ENCODE data around the gene HRK.

DNA sequence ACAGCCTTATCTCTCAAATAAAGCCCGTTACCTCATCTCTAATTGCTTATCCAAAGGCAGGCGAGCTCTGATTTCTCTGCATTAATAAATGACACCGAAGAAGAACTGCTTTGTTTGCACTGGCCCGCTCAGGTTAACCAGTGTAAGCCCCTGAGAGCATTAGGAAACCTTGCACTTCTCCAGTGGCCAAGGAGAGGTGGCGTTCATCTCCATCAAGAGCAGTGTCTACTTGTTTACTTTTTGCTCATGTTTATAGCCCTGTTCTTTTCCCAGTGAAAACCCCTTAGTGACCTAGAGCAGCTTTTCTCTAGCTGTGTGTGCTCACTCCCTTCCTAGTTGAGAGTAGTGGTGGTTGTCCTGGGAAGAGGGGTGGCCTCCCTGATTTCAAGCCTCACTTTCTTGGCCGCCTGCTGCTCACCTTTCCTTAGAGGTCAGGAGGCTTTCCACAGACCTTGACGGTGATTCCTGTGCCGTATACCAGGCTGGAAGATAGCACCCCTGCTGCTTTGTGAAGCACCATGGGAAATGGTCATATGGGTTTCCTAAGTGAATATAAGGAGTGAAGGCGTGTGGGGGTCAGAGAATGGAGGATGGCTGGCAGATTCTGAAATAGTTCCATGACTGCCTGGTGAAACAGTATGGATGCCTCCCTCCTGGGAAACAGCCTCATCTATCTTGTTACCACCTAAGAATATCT is 46.2 kb upstream of the HRK start:
- TF ChIP-seq, protein P1, sequence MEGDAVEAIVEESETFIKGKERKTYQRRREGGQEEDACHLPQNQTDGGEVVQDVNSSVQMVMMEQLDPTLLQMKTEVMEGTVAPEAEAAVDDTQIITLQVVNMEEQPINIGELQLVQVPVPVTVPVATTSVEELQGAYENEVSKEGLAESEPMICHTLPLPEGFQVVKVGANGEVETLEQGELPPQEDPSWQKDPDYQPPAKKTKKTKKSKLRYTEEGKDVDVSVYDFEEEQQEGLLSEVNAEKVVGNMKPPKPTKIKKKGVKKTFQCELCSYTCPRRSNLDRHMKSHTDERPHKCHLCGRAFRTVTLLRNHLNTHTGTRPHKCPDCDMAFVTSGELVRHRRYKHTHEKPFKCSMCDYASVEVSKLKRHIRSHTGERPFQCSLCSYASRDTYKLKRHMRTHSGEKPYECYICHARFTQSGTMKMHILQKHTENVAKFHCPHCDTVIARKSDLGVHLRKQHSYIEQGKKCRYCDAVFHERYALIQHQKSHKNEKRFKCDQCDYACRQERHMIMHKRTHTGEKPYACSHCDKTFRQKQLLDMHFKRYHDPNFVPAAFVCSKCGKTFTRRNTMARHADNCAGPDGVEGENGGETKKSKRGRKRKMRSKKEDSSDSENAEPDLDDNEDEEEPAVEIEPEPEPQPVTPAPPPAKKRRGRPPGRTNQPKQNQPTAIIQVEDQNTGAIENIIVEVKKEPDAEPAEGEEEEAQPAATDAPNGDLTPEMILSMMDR (conservative IDR thresholded peaks at IDR 0.05; ENCODE audit: low read depth, low read length), result no peak
- no peak for TF ChIP-seq MXI1 (IDR thresholded peaks at IDR 0.05; ENCODE audit: borderline replicate concordance, low read depth, low read length)
- TF ChIP-seq CEBPB (IDR thresholded peaks at IDR 0.05; ENCODE audit: low read depth, low read length), result no peak
- TF ChIP-seq BHLHE40 (IDR thresholded peaks at IDR 0.05; ENCODE audit: low read depth, low read length), result no peak
- no peak for TF ChIP-seq POLR2A (IDR thresholded peaks at IDR 0.05; ENCODE audit: low read depth, low read length)
- TF ChIP-seq SMC3 (IDR thresholded peaks at IDR 0.05; ENCODE audit: low read depth, low read length), result no peak
- TF ChIP-seq RFX5 (IDR thresholded peaks at IDR 0.05; ENCODE audit: low read depth, low read length), result no peak
- no peak for TF ChIP-seq MAZ (IDR thresholded peaks at IDR 0.05; ENCODE audit: borderline replicate concordance, low read depth, low read length)
- TF ChIP-seq RAD21 (IDR thresholded peaks at IDR 0.05; ENCODE audit: low read length), result no peak
- TF ChIP-seq, protein P2, sequence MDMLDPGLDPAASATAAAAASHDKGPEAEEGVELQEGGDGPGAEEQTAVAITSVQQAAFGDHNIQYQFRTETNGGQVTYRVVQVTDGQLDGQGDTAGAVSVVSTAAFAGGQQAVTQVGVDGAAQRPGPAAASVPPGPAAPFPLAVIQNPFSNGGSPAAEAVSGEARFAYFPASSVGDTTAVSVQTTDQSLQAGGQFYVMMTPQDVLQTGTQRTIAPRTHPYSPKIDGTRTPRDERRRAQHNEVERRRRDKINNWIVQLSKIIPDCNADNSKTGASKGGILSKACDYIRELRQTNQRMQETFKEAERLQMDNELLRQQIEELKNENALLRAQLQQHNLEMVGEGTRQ (IDR thresholded peaks at IDR 0.05; ENCODE audit: low read depth, low read length), result no peak
- no peak for TF ChIP-seq CHD1 (IDR thresholded peaks at IDR 0.05; ENCODE audit: low read depth, low read length)
- TF ChIP-seq RCOR1 (IDR thresholded peaks at IDR 0.05; ENCODE audit: insufficient replicate concordance, low read length), result no peak
- TF ChIP-seq, protein P3, sequence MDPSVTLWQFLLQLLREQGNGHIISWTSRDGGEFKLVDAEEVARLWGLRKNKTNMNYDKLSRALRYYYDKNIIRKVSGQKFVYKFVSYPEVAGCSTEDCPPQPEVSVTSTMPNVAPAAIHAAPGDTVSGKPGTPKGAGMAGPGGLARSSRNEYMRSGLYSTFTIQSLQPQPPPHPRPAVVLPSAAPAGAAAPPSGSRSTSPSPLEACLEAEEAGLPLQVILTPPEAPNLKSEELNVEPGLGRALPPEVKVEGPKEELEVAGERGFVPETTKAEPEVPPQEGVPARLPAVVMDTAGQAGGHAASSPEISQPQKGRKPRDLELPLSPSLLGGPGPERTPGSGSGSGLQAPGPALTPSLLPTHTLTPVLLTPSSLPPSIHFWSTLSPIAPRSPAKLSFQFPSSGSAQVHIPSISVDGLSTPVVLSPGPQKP (IDR thresholded peaks at IDR 0.05; ENCODE audit: borderline replicate concordance, low read depth, low read length), result no peak

Measured in IMR-90 (cell line).